ENCODE measurements around the gene MAP3K4.
"Not testable (repeated sequence)": the region's sequence is repeated elsewhere in the genome, so short reads cannot be mapped to it uniquely, and the experiment has no call there.

MAP3K4 gene

GRCh38 chr6:160972594-160972993 is 19.0 kb upstream of the MAP3K4 start:
- DNase-seq, result not testable (repeated sequence)

- DNase-seq, result no peak
Measured at GRCh38 chr6:160973311-160974250, 18.0 kb upstream of the MAP3K4 start.

GRCh38 chr6:160974304-160974771 is 17.2 kb upstream of the MAP3K4 start:
- DNase-seq, result no peak

GRCh38 chr6:160975162-160975561 is 16.4 kb upstream of the MAP3K4 start:
- no peak for DNase-seq

- not testable (repeated sequence) for DNase-seq
Measured at GRCh38 chr6:160975961-160976360, 15.6 kb upstream of the MAP3K4 start.

- no peak for DNase-seq
Measured at GRCh38 chr6:160978141-160978901, 13.2 kb upstream of the MAP3K4 start.

GRCh38 chr6:160979061-160979708 is 12.4 kb upstream of the MAP3K4 start:
- DNase-seq, result no peak

GRCh38 chr6:160983377-160983948 is 8.1 kb upstream of the MAP3K4 start:
- DNase-seq, result not testable (repeated sequence)

GRCh38 chr6:160986851-160987250 is 4.7 kb upstream of the MAP3K4 start:
- DNase-seq, result no peak

- no peak for DNase-seq
Measured at GRCh38 chr6:160987265-160987664, 4.3 kb upstream of the MAP3K4 start.

- DNase-seq, result no peak
Measured at GRCh38 chr6:160990847-160991405, 643 bp upstream of the MAP3K4 start.

- peak in 3 of 4 experiments; percentile 25 to 47 (median 46) for DNase-seq
Measured at GRCh38 chr6:160992061-160992979, 751 bp downstream of the MAP3K4 start.

- DNase-seq, result no peak
Measured at GRCh38 chr6:160992980-160993314, 1.4 kb downstream of the MAP3K4 start.

- no peak for DNase-seq
Measured at GRCh38 chr6:160995271-160995670, 3.7 kb downstream of the MAP3K4 start.

- DNase-seq, result no peak
Measured at GRCh38 chr6:160996131-160996601, 4.6 kb downstream of the MAP3K4 start.

GRCh38 chr6:160998217-160998616 is 6.6 kb downstream of the MAP3K4 start:
- DNase-seq, result no peak

GRCh38 chr6:160998766-160999165 is 7.2 kb downstream of the MAP3K4 start:
- DNase-seq, result no peak

GRCh38 chr6:160999516-160999915 is 7.9 kb downstream of the MAP3K4 start:
- no peak for DNase-seq

GRCh38 chr6:161000632-161001031 is 9.1 kb downstream of the MAP3K4 start:
- DNase-seq, result no peak

- no peak for DNase-seq
Measured at GRCh38 chr6:161001421-161001820, 9.9 kb downstream of the MAP3K4 start.

- DNase-seq, result no peak
Measured at GRCh38 chr6:161003336-161003735, 11.8 kb downstream of the MAP3K4 start.

Data from activated naive CD4-positive, alpha-beta T cell (primary cell).